ENCODE data around the gene WNK2.
A peak's percentile ranks its signal among the peaks of the same experiment; 100 is the strongest.

Gene WNK2

GRCh38 chr9:93256878-93257807 is 73.2 kb downstream of the WNK2 start:
- DNase-seq: no peak

DNA sequence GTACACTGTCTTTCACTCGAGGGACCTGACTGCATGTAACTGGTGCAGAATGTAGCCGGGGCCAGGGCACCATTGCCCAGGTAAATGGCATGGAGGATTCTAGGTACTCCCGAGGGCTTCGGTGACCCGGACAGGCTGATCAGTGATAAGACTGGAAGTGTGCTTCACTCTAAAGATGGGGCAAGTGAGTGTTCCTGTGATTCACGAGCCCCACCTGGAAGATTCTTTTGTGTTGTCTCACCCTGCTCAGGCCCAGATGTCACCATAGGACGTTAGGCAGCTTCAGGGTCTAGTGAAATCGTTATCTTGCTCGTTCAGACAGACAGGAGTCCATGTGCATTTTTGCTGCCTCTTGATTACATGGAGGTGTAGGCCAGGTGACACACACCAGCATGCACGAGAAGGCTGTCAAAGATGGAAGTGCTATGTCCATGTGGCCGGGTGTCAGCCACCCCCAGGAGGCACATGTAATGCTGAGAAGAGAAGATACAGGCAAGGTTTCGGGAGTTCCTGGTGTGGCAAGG is 73.9 kb downstream of the WNK2 start:
- no peak for DNase-seq

DNA sequence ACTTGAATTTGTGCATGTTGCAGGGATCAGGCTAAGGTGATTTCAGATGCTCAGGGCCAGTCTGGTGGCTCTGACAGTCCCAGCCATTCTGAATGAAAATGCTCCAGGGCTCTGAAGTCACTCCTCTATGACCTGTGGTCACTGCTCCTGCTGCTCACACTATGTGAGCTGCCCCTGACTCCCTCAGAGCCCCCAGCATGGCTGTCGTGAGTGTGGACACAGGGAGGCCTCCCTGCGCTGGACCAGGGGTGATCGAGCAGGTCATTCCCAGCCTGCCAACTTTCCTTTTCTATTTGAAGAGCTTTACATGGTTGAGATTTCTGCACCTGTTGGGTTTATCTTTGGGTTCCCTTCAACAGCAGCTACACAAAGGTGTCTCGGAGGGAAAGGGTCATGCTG is 74.5 kb downstream of the WNK2 start:
- DNase-seq: no peak

DNA sequence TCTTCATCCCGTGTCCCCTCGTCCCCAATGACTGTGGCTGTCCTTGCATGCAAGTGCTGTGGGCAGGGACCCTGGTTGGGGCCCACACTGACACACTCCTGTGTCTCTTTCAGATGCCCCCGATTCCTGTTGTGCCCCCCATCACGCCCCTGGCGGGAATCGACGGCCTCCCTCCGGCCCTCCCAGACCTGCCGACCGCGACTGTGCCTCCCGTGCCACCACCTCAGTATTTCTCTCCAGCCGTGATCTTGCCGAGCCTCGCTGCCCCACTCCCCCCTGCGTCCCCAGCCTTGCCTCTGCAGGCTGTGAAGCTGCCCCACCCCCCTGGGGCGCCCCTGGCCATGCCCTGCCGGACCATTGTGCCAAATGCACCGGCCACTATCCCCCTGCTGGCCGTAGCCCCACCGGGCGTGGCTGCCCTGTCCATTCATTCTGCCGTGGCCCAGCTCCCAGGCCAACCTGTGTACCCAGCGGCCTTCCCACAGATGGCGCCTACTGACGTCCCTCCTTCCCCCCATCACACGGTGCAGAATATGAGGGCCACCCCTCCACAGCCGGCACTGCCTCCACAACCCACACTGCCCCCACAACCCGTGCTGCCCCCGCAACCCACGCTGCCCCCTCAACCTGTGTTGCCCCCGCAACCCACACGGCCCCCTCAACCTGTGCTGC is 75.0 kb downstream of the WNK2 start:
- DNase-seq: no peak

- DNase-seq: no peak
Measured at GRCh38 chr9:93259490-93260262, 75.7 kb downstream of the WNK2 start.

- no peak for DNase-seq
Measured at GRCh38 chr9:93260263-93261066, 76.5 kb downstream of the WNK2 start.

DNA sequence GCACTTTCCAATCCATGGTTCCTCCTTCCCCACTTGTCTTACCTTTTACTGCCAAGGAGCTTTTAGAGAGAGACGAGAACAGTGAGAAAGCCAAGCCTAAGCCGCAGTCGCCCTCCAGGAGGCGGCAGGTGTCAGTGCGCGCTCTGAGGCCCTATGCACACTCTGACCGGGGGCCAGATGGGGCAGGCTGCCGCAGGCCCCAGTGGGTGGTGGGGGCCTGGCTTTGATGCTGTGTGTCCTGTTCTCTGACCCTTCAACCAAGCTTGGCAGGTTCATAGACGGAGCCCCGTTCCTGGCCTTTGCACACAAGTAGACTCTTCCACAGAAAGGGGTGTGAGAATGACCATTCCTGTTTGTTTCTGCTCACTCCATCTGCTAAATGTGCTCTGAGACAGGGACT is 77.3 kb downstream of the WNK2 start:
- peak; percentile 17 for DNase-seq

- DNase-seq: no peak
Measured at GRCh38 chr9:93261735-93262523, 78.0 kb downstream of the WNK2 start.

- DNase-seq: no peak
Measured at GRCh38 chr9:93262537-93263310, 78.8 kb downstream of the WNK2 start.

DNA sequence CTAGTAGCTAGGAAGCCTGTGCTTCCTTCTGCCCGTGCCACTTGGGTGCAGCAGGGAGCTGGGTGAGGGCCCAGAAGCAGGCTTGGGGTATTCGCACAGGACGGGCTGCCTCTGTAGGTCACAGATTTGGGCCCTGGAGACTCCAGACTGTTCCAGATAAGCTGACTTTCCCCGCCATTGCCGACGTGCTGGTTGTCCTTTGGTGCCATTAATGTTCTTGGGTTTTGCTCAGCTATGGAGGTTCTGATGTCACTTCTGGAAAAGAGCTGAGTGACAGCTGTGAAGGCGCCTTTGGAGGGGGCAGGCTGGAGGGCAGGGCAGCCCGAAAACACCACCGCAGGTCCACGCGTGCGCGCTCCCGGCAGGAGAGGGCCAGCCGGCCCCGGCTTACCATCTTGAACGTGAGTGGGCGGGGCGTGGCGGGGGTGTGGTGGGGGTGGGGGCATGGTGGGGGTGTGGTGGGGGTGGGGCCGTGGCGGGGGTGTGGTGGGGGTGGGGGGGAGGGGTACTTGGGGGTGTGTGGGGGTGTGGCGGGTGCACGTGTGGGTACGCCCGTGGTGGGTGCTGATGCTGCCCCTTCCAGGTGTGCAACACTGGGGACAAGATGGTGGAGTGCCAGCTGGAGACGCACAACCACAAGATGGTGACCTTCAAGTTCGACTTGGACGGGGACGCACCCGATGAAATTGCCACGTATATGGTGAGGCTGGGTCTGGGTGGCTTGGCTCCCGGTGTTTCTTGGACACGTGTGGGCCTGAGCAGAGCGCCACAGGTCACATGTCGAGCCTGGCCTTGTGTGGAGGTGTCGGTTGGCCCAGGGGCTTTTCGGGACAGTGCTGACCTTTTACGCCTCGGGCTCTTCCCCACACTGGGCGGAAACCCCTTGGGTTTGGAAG is 79.6 kb downstream of the WNK2 start:
- no peak for DNase-seq

DNA sequence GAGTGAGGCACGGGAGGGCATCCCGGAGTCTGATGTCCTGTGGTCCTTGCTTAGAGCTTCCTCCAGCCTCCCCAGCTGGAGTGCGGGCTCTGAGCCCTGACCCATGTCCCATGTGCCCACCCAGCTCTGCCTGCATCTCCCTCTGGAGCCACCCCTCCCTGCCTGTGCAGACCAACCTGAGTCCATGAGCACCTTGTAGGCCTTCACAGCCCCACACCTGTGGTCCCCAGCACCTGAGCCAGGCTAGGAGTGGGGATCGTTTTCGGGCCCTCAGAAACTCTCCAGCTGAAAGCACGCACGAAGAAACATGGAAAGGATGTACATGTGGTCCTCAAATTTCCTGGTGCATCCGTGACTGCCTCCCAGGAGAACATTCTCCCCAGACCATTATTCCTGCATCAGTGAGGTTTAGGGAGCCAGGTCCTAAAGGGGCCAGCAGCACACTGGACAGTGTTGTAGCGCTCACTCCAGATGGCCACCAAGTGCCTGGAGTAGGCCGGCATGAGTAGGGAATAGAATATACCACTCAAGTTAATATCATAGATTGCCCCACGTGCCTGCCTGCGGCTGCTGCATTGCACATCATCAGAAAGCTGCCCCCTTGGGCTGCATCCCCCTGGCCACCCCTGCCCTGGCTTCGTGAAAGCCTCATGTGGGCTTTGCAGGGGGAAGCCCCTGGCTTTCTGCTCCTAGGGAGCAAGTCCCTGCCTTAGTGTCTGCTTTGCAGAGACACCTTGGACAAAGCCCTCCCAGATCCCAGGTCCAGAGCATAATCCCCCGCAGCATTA is 80.6 kb downstream of the WNK2 start:
- no peak for DNase-seq

- DNase-seq: no peak
Measured at GRCh38 chr9:93265301-93265971, 81.5 kb downstream of the WNK2 start.

DNA sequence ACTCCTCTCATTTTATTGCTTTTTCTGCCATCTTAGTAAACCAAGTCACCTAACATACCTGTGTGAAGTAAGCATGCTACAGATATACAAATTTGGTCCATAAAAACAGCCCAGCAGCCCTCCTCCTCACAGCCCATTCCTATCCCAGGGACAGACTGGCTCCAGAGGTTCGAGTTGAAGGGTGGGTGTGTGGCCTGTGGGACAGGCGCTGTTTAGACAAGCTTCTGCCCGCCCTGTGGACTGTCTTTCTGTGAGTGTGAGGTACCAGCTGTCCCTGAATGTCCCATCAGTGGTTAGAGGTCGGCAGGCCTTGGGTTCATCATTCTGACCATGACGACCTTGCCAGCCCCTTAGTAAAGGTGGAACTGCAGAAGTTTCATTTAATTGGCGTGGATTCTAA is 82.0 kb downstream of the WNK2 start:
- DNase-seq: no peak

DNA sequence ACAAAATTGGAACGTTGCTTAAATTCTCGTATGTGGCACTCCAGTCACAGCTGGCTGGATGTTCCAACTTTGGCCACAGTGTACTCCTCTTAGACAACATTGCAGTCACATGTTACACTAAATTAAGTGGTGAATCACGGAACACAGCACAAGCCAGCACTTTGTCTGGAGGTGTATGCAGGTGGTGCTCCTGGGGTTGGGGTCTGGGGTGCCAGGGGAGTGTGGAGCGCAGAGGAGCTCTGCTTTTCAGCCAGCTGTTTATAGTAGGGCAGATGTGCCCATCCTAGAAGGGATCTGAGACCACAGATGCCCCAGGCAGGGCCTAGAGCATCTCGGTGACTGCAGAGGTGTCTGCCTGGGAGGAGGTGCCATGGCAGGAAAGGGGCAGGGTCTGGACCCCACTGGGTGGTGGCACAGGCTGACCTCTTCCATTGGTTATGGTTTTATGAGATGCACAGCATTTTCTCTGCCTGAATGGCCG is 82.6 kb downstream of the WNK2 start:
- no peak for DNase-seq

- DNase-seq: no peak
Measured at GRCh38 chr9:93267091-93267541, 83.2 kb downstream of the WNK2 start.

- DNase-seq: no peak
Measured at GRCh38 chr9:93267681-93268505, 84.0 kb downstream of the WNK2 start.

All from DMS79 (cell line).